Head of caudate nucleus (tissue), 42 donors: ENCODE measurements around the gene TMEM200B.
"Not testable (repeated sequence)": the region's sequence is repeated elsewhere in the genome, so short reads cannot be mapped to it uniquely, and the experiment has no call there.

Experiments
- DNase-seq, 42 donors: peaks; one replicate each; pipeline versions ENCODE4 v3.0.0 to v3.0.0-alpha.2; 2020 to 2021; ENCODE audit warnings: mixed read lengths in 7 of 42
- intact Hi-C: fragments of 100-400 bp; cut with DNase I; formaldehyde crosslinking; loops from one replicate; pipeline ENCODE4 v1.15.0; 2022

The TMEM200B gene

DNA sequence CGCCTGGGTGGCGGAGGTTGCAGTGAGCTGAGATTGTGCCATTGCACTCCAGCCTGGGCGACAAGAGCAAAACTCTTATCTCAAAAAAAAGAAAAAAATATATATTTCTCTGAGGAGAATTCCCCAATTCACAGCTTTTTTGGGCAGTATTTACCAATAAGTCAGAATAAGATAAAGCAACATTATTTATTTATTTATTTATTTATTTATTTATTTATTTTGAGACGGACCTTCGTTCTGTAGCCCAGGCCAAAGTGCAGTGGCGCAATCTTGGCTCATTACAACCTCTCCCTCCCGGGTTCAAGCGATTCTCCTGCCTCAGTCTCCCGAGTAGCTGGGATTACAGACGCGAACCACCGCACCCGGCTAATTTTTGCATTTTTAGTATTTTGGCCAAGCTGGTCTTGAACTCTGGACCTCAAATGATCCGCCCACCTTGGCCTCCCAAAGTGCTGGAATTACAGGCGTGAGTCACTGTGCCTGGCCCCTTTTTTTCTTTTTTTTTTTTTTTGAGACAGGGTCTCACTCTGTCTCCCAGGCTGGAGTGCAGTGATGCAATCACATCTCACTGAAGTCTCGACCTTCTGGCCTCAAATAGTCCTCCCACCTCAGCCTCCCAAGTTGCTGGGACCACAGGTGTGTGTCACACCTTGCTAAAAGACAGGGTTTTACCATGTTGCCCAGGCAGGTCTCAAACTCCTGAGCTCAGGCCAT is 43.6 kb downstream of the TMEM200B start:
- intact Hi-C loops: not testable (repeated sequence)

DNA sequence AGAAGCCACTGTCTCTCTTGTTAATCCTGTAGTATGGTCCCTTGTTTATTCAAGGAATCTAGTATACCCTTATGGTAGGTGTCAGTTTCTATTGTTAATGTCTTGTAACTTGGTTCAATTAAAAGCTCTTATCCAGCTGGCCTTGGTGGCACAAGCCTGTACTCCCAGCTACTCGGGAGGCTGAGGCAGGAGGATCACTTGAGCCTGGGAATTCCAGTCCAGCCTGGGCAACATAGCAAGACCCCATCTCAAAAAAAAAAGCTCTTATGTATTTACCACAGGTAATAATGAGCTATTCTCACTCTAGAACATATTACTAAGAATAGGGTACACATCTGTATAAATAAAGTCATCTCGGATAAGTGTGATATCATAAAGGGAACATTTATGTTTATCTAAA is 46.5 kb downstream of the TMEM200B start:
- intact Hi-C loops: no loop called here
- DNase-seq: no peak

More for the DNA sequence above, 43.6 kb downstream of the TMEM200B start:
- DNase-seq: not testable (repeated sequence)
